Ectodermal cell (in vitro differentiated cells): ENCODE results near the gene SPDYE16.
"Not testable (repeated sequence)": the region's sequence is repeated elsewhere in the genome, so short reads cannot be mapped to it uniquely, and the experiment has no call there.

ENCODE experiments used
- H3K27ac ChIP-seq: 2 replicates; pipeline ENCODE4 v1.7.0; 2013; ENCODE audit warnings: mild to moderate bottlenecking, low read depth, low read length; ENCODE audit not compliant: insufficient read depth, poor library complexity, severe bottlenecking
- H3K27me3 ChIP-seq: 2 replicates; pipeline ENCODE4 v1.7.0; 2013; ENCODE audit warnings: mild to moderate bottlenecking, low read length; ENCODE audit not compliant: insufficient read depth, control insufficient read depth, poor library complexity, severe bottlenecking
- H3K36me3 ChIP-seq: one replicate; pipeline ENCODE4 v1.7.0; 2013; ENCODE audit warnings: low read length; ENCODE audit not compliant: control insufficient read depth, insufficient read depth
- H3K4me1 ChIP-seq: one replicate; pipeline ENCODE4 v1.7.0; 2013; ENCODE audit warnings: low read length; ENCODE audit not compliant: control insufficient read depth, insufficient read depth
- H3K4me3 ChIP-seq: 2 replicates; pipeline ENCODE4 v1.7.0; 2013; ENCODE audit warnings: low read depth, low read length, control low read depth; ENCODE audit not compliant: insufficient read depth
- H3K9me3 ChIP-seq: 2 replicates; pipeline ENCODE4 v1.7.0; 2013; ENCODE audit warnings: mild to moderate bottlenecking, low read length, moderate library complexity; ENCODE audit not compliant: control insufficient read depth
- WGBS, 2 experiments: methylation state at CpG; one replicate each; pipeline ENCODE4 v1.1.7; 2013; ENCODE audit warnings: missing lambda C conversion rate in 2 of 2; 5-methylcytosine and 5-hydroxymethylcytosine counted together

The SPDYE16 gene

DNA sequence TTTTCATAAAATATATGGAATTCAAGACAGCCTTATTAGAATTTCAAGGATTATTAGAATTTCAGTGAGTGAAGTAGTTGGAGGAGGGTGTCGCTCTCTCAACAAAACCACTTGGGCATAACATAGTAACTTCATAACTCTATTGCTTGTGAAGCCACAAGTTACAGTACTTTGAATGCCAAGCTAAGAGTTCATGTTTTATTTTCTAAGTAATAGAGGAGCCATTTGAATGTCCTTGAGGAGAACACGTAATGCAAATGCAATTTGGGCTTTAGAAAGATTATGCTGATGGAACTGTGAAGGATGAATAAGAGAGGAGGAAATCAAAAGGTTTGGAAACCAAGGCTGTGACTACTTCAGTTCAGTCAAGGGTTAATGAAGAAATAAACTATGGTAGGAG is 32.3 kb upstream of the SPDYE16 start:
- not testable (repeated sequence) for H3K9me3 ChIP-seq, H3K4me3 ChIP-seq, H3K4me1 ChIP-seq, H3K27ac ChIP-seq, H3K36me3 ChIP-seq, H3K27me3 ChIP-seq
- WGBS, 2 experiments = no CpG with 5 or more reads among the region's 2 CpGs

DNA sequence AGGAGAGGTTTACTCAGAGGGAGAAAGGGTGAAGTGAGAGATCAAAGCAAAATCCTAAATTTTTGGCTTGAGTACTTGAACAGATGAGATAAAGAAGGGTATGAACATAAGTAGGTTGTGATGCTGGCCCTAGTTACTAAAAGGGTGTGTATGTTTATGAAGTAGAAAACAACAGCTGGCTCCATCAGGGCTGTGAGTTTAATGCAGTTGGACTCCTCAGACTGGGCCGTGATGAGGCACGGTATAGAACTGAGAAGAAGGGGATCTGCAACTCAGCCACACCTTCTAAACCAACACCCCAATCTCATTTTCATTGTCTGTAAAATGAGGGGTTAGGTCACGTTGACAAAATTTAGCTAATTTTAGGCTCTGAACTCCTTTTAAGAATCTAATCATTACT is 29.2 kb upstream of the SPDYE16 start:
- not testable (repeated sequence) for H3K36me3 ChIP-seq, H3K4me3 ChIP-seq, H3K4me1 ChIP-seq, H3K9me3 ChIP-seq, H3K27ac ChIP-seq, H3K27me3 ChIP-seq
- 94 to 100% methylated on average over 3 of the region's 3 CpGs for WGBS, 2 experiments

DNA sequence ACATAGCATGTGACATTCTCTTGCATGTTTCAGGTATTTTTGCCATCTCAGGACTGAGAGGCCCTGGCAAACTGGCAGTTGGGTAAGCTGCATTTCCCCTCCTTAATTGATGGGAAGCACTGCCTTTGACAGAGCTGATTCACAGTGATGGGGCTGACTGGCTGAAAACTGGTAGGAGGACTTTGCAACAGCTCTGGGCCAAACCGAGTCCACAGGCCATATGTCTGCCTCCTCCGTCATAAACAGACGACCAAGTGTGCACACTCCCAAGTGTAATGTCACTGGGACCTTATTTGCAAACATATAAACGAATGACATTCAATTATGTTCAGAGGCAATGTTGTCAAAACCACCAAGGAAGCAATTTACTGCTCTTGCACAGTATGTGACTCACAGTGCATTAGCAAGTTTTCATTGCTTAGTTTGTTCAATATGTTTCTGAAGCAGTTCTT is 27.3 kb upstream of the SPDYE16 start:
- not testable (repeated sequence) for H3K9me3 ChIP-seq, H3K36me3 ChIP-seq, H3K4me1 ChIP-seq, H3K27me3 ChIP-seq, H3K4me3 ChIP-seq, H3K27ac ChIP-seq
- 86 to 93% methylated on average over 4 of the region's 4 CpGs for WGBS, 2 experiments

DNA sequence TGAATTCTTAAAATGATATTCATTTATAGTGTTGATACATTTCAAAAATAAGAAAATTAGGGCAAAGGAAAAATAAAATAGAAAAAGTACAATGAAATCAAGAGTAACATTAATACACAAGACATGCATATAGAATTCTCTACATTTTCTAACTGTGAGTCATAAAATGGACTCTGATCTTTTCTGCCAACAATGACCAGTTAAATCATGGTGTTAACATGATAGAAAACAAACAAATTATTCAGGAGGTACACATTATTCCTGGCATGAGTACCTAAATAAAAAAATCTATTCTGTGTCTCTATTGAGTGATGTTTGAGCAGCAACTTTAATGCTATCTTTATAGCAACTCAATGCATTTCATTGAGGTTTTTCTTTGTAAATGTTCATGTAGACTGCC is 25.6 kb upstream of the SPDYE16 start:
- not testable (repeated sequence) for H3K27me3 ChIP-seq, H3K4me1 ChIP-seq, H3K27ac ChIP-seq, H3K9me3 ChIP-seq, H3K4me3 ChIP-seq, H3K36me3 ChIP-seq

DNA sequence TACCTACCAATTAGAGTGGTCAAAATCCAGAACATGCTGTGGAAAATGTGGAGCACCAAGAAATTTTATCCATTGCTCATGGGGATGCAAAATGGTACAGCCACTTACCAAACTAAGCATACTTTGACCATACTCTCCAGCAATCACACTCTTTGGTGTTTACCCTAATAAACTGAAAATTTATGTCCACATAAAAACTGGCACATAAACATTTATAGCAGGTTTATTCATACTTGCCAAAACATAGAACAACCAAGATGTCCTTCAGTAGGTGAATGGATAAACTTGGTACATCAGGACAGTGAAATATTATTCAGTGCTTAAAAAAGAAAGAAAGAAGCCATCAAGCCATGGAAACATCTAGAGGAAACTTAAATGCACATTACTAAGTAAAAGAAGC is 24.7 kb upstream of the SPDYE16 start:
- not testable (repeated sequence) for H3K36me3 ChIP-seq, H3K4me3 ChIP-seq, H3K27ac ChIP-seq, H3K4me1 ChIP-seq, H3K27me3 ChIP-seq, H3K9me3 ChIP-seq

DNA sequence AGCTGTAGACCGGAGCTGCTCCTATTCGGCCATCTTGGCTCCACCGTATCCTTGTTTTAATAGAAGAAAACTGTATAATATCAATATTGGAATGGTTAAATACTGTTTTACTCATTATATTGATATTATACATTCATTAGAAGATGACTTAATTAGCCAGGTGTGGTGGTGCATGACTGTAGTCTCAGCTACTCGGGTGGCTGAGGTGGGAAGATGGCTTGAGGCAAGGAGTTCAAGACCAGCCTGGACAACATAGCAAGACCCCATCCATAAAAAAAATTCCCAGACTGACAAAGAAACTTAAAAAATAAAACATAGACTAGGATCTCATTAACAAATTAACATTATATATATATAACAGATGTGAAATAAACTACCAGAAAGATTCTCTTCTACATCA is 24.2 kb upstream of the SPDYE16 start:
- H3K27ac ChIP-seq, H3K9me3 ChIP-seq, H3K4me3 ChIP-seq, H3K4me1 ChIP-seq, H3K36me3 ChIP-seq, H3K27me3 ChIP-seq: not testable (repeated sequence)
- 96 to 100% methylated on average over 1 of the region's 4 CpGs for WGBS, 2 experiments

DNA sequence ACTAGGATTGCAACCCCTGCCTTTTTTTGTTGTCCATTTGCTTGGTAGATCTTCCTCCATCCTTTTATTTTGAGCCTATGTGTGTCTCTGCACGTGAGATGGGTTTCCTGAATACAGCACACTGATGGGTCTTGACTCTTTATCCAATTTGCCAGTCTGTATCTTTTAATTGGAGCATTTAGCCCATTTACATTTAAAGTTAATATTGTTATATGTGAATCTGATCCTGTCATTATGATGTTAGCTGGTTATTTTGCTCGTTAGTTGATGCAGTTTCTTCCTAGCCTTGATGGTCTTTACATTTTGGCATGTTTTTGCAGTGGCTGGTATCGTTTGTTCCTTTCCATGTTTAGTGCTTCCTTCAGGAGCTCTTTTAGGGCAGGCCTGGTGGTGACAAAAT is 21.9 kb upstream of the SPDYE16 start:
- WGBS, 2 experiments = 90% methylated on average over 2 of the region's 3 CpGs; no CpG with 5 or more reads in 1 of the 2 experiments
- H3K27me3 ChIP-seq = not testable (repeated sequence)

DNA sequence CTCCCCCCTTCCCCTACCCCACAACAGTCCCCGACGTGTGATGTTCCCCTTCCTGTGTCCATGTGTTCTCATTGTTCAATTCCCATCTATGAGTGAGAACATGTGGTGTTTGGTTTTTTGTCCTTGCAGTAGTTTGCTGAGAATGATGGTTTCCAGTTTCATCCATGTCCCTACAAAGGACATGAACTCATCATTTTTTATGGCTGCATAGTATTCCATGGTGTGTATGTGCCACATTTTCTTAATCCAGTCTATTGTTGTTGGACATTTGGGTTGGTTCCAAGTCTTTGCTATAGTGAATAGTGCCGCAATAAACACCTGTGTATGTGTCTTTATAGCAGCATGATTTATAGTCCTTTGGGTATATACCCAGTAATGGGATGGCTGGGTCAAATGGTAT is 18.2 kb upstream of the SPDYE16 start:
- H3K4me1 ChIP-seq, H3K27me3 ChIP-seq, H3K9me3 ChIP-seq, H3K4me3 ChIP-seq, H3K27ac ChIP-seq, H3K36me3 ChIP-seq: not testable (repeated sequence)
- 70 to 96% methylated on average over 3 of the region's 3 CpGs for WGBS, 2 experiments

More for the DNA sequence above, 21.9 kb upstream of the SPDYE16 start:
- not testable (repeated sequence) for H3K9me3 ChIP-seq, H3K36me3 ChIP-seq, H3K4me1 ChIP-seq, H3K27ac ChIP-seq, H3K4me3 ChIP-seq

DNA sequence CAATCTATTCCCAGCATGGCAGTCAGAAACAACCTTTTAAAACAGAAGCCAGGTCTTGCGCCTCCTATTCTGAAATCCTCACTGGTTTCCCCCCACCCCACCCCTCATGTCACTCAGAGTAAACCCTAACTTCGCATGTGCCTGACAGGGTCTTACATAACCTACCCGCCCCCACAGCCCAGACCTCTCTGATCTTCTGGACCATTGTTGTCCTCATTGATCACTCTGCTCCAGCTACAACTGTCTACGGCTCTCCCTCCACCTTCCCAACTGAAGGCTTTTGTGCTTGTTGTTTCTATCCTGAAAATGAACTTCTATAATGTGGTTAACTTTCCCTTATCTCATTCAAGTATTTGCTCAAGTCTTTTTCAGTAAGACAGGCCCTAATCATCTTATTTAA is 17.1 kb upstream of the SPDYE16 start:
- not testable (repeated sequence) for H3K9me3 ChIP-seq, H3K4me3 ChIP-seq, H3K4me1 ChIP-seq, H3K27ac ChIP-seq, H3K27me3 ChIP-seq, H3K36me3 ChIP-seq
- 86 to 88% methylated on average over 4 of the region's 4 CpGs for WGBS, 2 experiments

DNA sequence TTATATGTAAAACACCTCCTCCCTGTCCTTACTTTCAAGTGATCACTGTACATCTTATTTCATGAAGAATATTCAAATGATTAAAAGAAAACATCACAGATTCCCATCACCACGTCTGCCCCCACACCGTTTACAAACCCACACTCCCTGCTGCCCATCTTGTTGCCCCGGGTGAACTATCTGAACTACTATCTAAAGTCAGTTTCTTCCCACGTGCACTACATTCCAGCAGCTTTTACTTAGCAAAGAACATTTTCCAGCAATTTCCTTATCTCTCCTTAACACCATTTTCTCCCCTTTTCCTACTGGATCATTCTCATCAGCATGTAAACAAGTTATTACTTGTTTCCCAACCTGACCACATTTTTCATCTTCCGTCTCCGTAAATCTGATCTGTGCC is 16.6 kb upstream of the SPDYE16 start:
- not testable (repeated sequence) for H3K27ac ChIP-seq, H3K27me3 ChIP-seq, H3K36me3 ChIP-seq, H3K9me3 ChIP-seq, H3K4me3 ChIP-seq, H3K4me1 ChIP-seq
- WGBS, 2 experiments = 89 to 100% methylated on average over 1 of the region's 6 CpGs

DNA sequence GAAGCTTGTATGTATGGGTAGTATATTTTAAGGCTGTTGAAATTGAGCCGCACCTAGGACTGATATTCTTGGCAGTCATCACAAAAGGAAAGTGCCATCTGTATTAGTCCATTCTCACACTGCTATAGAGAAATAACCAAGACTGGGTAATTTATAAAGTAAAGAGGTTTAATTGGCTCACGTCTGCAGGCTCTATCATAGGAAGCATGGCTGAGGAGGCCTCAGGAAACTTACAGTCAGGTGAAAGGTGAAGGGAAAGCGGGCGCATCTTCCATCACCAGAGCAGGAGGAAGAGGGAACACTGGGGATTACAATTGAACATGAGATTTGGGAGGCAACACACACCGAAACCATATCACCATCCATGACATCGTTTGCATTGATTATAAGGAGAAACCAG is 8.9 kb upstream of the SPDYE16 start:
- H3K4me1 ChIP-seq, H3K36me3 ChIP-seq, H3K9me3 ChIP-seq, H3K4me3 ChIP-seq, H3K27ac ChIP-seq, H3K27me3 ChIP-seq: not testable (repeated sequence)
- 89 to 100% methylated on average over 1 to 3 of the region's 6 CpGs for WGBS, 2 experiments
